ENCODE data around the gene SPACA6.

The SPACA6 gene

GRCh38 chr19:51691584-51692428, 1.3 kb upstream of the SPACA6 start:
- ChIA-PET POLR2A (interaction anchor here (1.4 kb wide), 1 partner anchor 332 kb away, joined by 3 read pairs; no protein-coding TSS in a partner anchor), CTCF (no interaction called here)
- DNase-seq (ENCODE audit: low read depth, low spot score), result no peak
- TF ChIP-seq CTCF (IDR thresholded peaks at IDR 0.05; ENCODE audit: insufficient read depth, low read length, missing control alignments), result no peak
- peak overlapping the region; percentile 96 for H3K4me3 ChIP-seq (ENCODE audit: low read depth, low read length)

GRCh38 chr19:51692468-51692867, 662 bp upstream of the SPACA6 start:
- peak overlapping the region; percentile 96 for H3K4me3 ChIP-seq (ENCODE audit: low read depth, low read length)
- POLR2A ChIA-PET, result interaction anchor here (1.2 kb wide), 1 partner anchor 11 kb away, joined by 3 read pairs; no protein-coding TSS in a partner anchor
- TF ChIP-seq CTCF (IDR thresholded peaks at IDR 0.05; ENCODE audit: insufficient read depth, low read length, missing control alignments), result no peak
- CTCF ChIA-PET, result no interaction called here
- DNase-seq (ENCODE audit: low read depth, low spot score), result no peak

- ChIA-PET CTCF (no interaction called here), POLR2A (interaction anchor here (0.6 to 1.4 kb wide), 2 partner anchors 10 to 12 kb away, joined by 3 read pairs; no protein-coding TSS in a partner anchor)
- no peak for TF ChIP-seq CTCF (IDR thresholded peaks at IDR 0.05; ENCODE audit: insufficient read depth, low read length, missing control alignments)
- DNase-seq (ENCODE audit: low read depth, low spot score), result no peak
- H3K4me3 ChIP-seq (ENCODE audit: low read depth, low read length), result no peak overlapping the region
These were observed 689 bp downstream of the SPACA6 start for GRCh38 chr19:51693819-51694218.

GRCh38 chr19:51694318-51695085, 1.4 kb downstream of the SPACA6 start:
- CTCF ChIA-PET, result interaction anchor here (0.7 to 1.0 kb wide), 2 partner anchors 10 to 35 kb away, joined by 3 to 4 read pairs; no protein-coding TSS in a partner anchor
- no peak for TF ChIP-seq CTCF (IDR thresholded peaks at IDR 0.05; ENCODE audit: insufficient read depth, low read length, missing control alignments)
- DNase-seq (ENCODE audit: low read depth, low spot score), result no peak
- H3K4me3 ChIP-seq (ENCODE audit: low read depth, low read length), result no peak overlapping the region
- POLR2A ChIA-PET, result interaction anchor here (1.4 kb wide), 1 partner anchor 10 kb away, joined by 3 read pairs; no protein-coding TSS in a partner anchor

GRCh38 chr19:51695088-51695487, 2.0 kb downstream of the SPACA6 start:
- no peak for TF ChIP-seq CTCF (IDR thresholded peaks at IDR 0.05; ENCODE audit: insufficient read depth, low read length, missing control alignments)
- ChIA-PET CTCF (interaction anchor here (0.7 to 1.0 kb wide), 4 partner anchors 9 to 35 kb away, joined by 3 to 4 read pairs (median 4); no protein-coding TSS in a partner anchor), POLR2A (interaction anchor here (1.2 to 1.4 kb wide), 2 partner anchors 9 to 13 kb away, joined by 3 to 4 read pairs; no protein-coding TSS in a partner anchor)
- no peak overlapping the region for H3K4me3 ChIP-seq (ENCODE audit: low read depth, low read length)
- no peak for DNase-seq (ENCODE audit: low read depth, low spot score)
